ENCODE measurements around the gene ABTB2.

DNA sequence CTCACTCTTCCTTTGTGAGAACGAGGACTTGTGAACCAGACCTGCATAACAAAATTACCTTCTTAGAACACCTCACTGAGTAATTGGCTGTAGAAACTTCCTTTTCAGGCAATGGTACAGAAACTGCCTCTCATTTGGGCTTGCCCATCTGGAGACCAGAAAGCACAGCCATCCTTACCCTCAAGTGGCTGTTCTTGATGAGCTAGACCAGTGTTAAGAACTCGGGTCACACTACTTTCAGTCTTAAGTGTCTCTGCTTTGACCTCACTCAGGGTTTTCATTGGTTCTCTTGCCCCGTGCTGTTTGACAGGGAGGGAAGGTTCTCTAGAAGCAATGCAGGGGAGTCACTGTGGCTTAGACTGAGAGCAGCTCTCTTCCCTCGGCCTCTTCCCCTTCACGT, 223.0 kb downstream of the ABTB2 start:
- TF ChIP-seq EZH2phosphoT487 (IDR thresholded peaks at IDR 0.05; ENCODE audit: insufficient read depth, low read depth) (no peak), EZH2 (IDR thresholded peaks at IDR 0.05; ENCODE audit: insufficient read depth, poor library complexity, severe bottlenecking) (no peak)

Measured in GM23248 (cell line).